Measurements from ENCODE around the gene TECPR2. TPM values are rescaled to one million over a fixed set of nuclear protein-coding genes. Genes with fewer than 3 reads are reported as not detected.

Gene TECPR2
- total RNA-seq, 1 experiment from 2014 or later: 21.3 TPM

DNA sequence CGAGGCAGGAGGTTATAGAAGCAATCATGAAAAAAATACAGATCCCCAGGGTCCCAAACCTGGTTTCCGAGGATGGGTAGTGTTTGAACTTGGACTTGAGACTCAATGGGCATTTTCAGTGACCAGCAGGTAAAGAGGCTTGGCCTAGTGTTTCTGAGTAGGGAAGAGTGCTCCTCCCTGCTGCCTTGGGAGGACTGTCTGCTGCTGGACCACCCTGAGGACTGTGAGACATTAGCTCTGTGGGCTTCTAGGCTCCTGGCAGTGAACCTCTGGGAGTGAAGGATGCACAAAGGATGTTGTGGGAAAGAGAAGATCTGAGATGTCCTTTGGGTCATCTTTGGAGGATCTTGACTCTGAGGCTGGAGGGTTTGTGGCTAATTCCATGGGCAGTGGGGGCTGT lies 116.4 kb downstream of the TECPR2 start:
- CTCF ChIA-PET: interaction anchor here (0.6 kb wide), 1 partner anchor 19 kb away, joined by 3 read pairs; no protein-coding TSS in a partner anchor
- H3K9me3 Mint-ChIP-seq: peaks cover 8% of the 10 kb centered on the region; the same call in 1 of the 2 replicates
- H3K4me1 Mint-ChIP-seq: no peaks in the 10 kb centered on the region
- H3K36me3 Mint-ChIP-seq: peaks cover 7% of the 10 kb centered on the region
- no peak for ATAC-seq
- no peak overlapping the region for H3K4me3 Mint-ChIP-seq
- POLR2A ChIA-PET: no interaction called here
- H3K27ac Mint-ChIP-seq: no peak overlapping the region
- DNase-seq (ENCODE audit: low spot score): no peak
- no peaks in the 10 kb centered on the region for H3K27me3 Mint-ChIP-seq (ENCODE audit: low read depth)
- TF ChIP-seq, protein P1, sequence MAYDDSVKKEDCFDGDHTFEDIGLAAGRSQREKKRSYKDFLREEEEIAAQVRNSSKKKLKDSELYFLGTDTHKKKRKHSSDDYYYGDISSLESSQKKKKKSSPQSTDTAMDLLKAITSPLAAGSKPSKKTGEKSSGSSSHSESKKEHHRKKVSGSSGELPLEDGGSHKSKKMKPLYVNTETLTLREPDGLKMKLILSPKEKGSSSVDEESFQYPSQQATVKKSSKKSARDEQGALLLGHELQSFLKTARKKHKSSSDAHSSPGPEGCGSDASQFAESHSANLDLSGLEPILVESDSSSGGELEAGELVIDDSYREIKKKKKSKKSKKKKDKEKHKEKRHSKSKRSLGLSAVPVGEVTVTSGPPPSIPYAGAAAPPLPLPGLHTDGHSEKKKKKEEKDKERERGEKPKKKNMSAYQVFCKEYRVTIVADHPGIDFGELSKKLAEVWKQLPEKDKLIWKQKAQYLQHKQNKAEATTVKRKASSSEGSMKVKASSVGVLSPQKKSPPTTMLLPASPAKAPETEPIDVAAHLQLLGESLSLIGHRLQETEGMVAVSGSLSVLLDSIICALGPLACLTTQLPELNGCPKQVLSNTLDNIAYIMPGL (CRISPR knock-in tag; IDR thresholded peaks at IDR 0.05): no peak
- no peak for TF ChIP-seq GABPB1 (CRISPR knock-in tag; IDR thresholded peaks at IDR 0.05)
- TF ChIP-seq, protein P2, sequence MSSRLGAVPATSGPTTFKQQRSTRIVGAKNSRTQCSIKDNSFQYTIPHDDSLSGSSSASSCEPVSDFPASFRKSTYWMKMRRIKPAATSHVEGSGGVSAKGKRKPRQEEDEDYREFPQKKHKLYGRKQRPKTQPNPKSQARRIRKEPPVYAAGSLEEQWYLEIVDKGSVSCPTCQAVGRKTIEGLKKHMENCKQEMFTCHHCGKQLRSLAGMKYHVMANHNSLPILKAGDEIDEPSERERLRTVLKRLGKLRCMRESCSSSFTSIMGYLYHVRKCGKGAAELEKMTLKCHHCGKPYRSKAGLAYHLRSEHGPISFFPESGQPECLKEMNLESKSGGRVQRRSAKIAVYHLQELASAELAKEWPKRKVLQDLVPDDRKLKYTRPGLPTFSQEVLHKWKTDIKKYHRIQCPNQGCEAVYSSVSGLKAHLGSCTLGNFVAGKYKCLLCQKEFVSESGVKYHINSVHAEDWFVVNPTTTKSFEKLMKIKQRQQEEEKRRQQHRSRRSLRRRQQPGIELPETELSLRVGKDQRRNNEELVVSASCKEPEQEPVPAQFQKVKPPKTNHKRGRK (CRISPR knock-in tag; IDR thresholded peaks at IDR 0.05; ENCODE audit: borderline replicate concordance): no peak
- no peak for TF ChIP-seq PRRX2 (CRISPR knock-in tag; IDR thresholded peaks at IDR 0.05)
- TF ChIP-seq ZNF232 (CRISPR knock-in tag; IDR thresholded peaks at IDR 0.05): no peak
- TF ChIP-seq FOXJ3 (CRISPR knock-in tag; IDR thresholded peaks at IDR 0.05; ENCODE audit: borderline replicate concordance): no peak
- TF ChIP-seq, protein P3, sequence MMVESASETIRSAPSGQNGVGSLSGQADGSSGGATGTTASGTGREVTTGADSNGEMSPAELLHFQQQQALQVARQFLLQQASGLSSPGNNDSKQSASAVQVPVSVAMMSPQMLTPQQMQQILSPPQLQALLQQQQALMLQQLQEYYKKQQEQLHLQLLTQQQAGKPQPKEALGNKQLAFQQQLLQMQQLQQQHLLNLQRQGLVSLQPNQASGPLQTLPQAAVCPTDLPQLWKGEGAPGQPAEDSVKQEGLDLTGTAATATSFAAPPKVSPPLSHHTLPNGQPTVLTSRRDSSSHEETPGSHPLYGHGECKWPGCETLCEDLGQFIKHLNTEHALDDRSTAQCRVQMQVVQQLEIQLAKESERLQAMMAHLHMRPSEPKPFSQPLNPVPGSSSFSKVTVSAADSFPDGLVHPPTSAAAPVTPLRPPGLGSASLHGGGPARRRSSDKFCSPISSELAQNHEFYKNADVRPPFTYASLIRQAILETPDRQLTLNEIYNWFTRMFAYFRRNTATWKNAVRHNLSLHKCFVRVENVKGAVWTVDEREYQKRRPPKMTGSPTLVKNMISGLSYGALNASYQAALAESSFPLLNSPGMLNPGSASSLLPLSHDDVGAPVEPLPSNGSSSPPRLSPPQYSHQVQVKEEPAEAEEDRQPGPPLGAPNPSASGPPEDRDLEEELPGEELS (CRISPR knock-in tag; IDR thresholded peaks at IDR 0.05): no peak

DNA sequence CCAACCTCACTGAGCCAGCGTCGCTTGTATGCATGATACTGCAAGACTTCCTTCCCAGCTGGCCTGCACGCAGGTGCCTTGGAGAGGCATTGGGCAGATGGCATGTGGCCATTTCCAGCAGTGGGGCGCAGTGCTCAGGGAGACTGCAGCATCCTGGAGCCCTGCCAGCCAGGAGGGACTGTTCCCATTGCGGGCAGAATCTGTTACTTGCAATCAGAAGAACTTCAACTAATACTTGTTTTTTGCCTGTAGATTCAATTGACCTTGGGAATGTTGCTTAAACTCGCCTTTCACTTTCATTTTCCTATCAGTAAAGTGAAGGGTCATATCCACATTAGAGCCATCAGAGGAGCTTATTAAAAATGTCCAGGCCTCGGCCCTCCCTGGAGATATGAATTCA lies 117.0 kb downstream of the TECPR2 start:
- Mint-ChIP-seq H3K4me1 (no peaks in the 10 kb centered on the region), H3K4me3 (no peak overlapping the region), H3K27ac (peak overlapping the region; percentile 33; the same call in 1 of the 2 replicates), H3K9me3 (peaks cover 8% of the 10 kb centered on the region; the same call in 1 of the 2 replicates), H3K27me3 (ENCODE audit: low read depth) (no peaks in the 10 kb centered on the region), H3K36me3 (peaks cover 7% of the 10 kb centered on the region)
- TF ChIP-seq, protein P4, sequence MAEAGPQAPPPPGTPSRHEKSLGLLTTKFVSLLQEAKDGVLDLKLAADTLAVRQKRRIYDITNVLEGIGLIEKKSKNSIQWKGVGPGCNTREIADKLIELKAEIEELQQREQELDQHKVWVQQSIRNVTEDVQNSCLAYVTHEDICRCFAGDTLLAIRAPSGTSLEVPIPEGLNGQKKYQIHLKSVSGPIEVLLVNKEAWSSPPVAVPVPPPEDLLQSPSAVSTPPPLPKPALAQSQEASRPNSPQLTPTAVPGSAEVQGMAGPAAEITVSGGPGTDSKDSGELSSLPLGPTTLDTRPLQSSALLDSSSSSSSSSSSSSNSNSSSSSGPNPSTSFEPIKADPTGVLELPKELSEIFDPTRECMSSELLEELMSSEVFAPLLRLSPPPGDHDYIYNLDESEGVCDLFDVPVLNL (CRISPR knock-in tag; IDR thresholded peaks at IDR 0.05; ENCODE audit: borderline replicate concordance, low read depth): no peak
- TF ChIP-seq FOXP1 (CRISPR knock-in tag; IDR thresholded peaks at IDR 0.05; ENCODE audit: borderline replicate concordance) (no peak), NFATC4 (CRISPR knock-in tag; IDR thresholded peaks at IDR 0.05) (no peak), TCF7 (CRISPR knock-in tag; IDR thresholded peaks at IDR 0.05; ENCODE audit: low read depth) (no peak), MXD4 (CRISPR knock-in tag; IDR thresholded peaks at IDR 0.05; ENCODE audit: borderline replicate concordance) (no peak), GABPB1 (CRISPR knock-in tag; IDR thresholded peaks at IDR 0.05) (no peak), NFE2L1 (CRISPR knock-in tag; IDR thresholded peaks at IDR 0.05) (no peak), NFYB (CRISPR knock-in tag; conservative IDR thresholded peaks at IDR 0.05; ENCODE audit: low read depth) (no peak), SP1 (CRISPR knock-in tag; conservative IDR thresholded peaks at IDR 0.05) (no peak)
- TF ChIP-seq, protein P5, sequence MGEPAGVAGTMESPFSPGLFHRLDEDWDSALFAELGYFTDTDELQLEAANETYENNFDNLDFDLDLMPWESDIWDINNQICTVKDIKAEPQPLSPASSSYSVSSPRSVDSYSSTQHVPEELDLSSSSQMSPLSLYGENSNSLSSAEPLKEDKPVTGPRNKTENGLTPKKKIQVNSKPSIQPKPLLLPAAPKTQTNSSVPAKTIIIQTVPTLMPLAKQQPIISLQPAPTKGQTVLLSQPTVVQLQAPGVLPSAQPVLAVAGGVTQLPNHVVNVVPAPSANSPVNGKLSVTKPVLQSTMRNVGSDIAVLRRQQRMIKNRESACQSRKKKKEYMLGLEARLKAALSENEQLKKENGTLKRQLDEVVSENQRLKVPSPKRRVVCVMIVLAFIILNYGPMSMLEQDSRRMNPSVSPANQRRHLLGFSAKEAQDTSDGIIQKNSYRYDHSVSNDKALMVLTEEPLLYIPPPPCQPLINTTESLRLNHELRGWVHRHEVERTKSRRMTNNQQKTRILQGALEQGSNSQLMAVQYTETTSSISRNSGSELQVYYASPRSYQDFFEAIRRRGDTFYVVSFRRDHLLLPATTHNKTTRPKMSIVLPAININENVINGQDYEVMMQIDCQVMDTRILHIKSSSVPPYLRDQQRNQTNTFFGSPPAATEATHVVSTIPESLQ (CRISPR knock-in tag; IDR thresholded peaks at IDR 0.05): no peak
- DNase-seq (ENCODE audit: low spot score) (no peak), ATAC-seq (no peak)
- POLR2A ChIA-PET: no interaction called here
- CTCF ChIA-PET: interaction anchor here (0.7 to 1.1 kb wide), 2 partner anchors 18 to 42 kb away, joined by 4 read pairs; no protein-coding TSS in a partner anchor
